Neutrophil (primary cell): ENCODE results near the gene ASPHD1.

Experiments used
- H3K27ac ChIP-seq: fragments of 200-600 bp; sonication (generic); 2 replicates; pipeline ENCODE4 v1.5.1; 2016; ENCODE audit warnings: mild to moderate bottlenecking, moderate library complexity
- H3K27me3 ChIP-seq: fragments of 200-600 bp; sonication (generic); 2 replicates; pipeline ENCODE4 v1.6.0; 2016; ENCODE audit warnings: mild to moderate bottlenecking
- H3K36me3 ChIP-seq: fragments of 200-600 bp; sonication (generic); 2 replicates; pipeline ENCODE4 v1.5.1; 2017
- H3K4me1 ChIP-seq, 2 experiments: fragments of 200-600 bp in 1 of 2; sonication (generic) in 1 of 2; 1 replicate in 1 of 2; 2 replicates in 1 of 2; pipeline versions ENCODE4 v1.5.1 to v1.6.1; 2013 to 2016; ENCODE audit warnings: low read depth in 1 of 2, low read length in 1 of 2, mild to moderate bottlenecking in 1 of 2, moderate library complexity in 1 of 2; ENCODE audit not compliant: control insufficient read depth in 1 of 2, insufficient read depth in 1 of 2
- H3K4me3 ChIP-seq, 2 experiments: fragments of 200-600 bp in 1 of 2; sonication (generic) in 1 of 2; 1 replicate in 1 of 2; 2 replicates in 1 of 2; pipeline ENCODE4 v1.5.1; 2013 to 2016; ENCODE audit warnings: low read depth in 1 of 2, low read length in 1 of 2, mild to moderate bottlenecking in 1 of 2, moderate library complexity in 1 of 2
- H3K9me3 ChIP-seq: fragments of 200-600 bp; sonication (generic); 2 replicates; pipeline ENCODE4 v1.5.1; 2016
- CTCF ChIP-seq: fragments of 200-600 bp; sonication (generic); IDR thresholded peaks from 2 replicates; pipeline ENCODE4 v1.5.1; 2016; ENCODE audit warnings: antibody characterized with exemption

Gene ASPHD1

GRCh38 chr16:29916979-29917378, 16.7 kb downstream of the ASPHD1 start:
- Histone ChIP-seq H3K9me3 (no peaks in the 10 kb centered on the region), H3K36me3 (peaks cover 78% of the 10 kb centered on the region), H3K27ac (no peak overlapping the region), H3K4me3 (no peak overlapping the region), H3K27me3 (no peaks in the 10 kb centered on the region), H3K4me1 (no peaks in the 10 kb centered on the region)
- TF ChIP-seq CTCF: no peak

- TF ChIP-seq CTCF: no peak
- H3K4me3 ChIP-seq: no peak overlapping the region
- H3K36me3 ChIP-seq: peaks cover 72% of the 10 kb centered on the region
- no peaks in the 10 kb centered on the region for H3K9me3 ChIP-seq
- H3K27me3 ChIP-seq: no peaks in the 10 kb centered on the region
- H3K4me1 ChIP-seq: peaks cover 10 to 12% of the 10 kb centered on the region in 2 experiments
- no peak overlapping the region for H3K27ac ChIP-seq
Measured at GRCh38 chr16:29920288-29921033, 20.2 kb downstream of the ASPHD1 start.

- H3K9me3 ChIP-seq: no peaks in the 10 kb centered on the region
- H3K27ac ChIP-seq: no peak overlapping the region
- H3K27me3 ChIP-seq: no peaks in the 10 kb centered on the region
- TF ChIP-seq CTCF: no peak
- peaks cover 72% of the 10 kb centered on the region for H3K36me3 ChIP-seq
- no peak overlapping the region for H3K4me3 ChIP-seq
- H3K4me1 ChIP-seq: peaks cover 12 to 13% of the 10 kb centered on the region in 2 experiments
Measured at GRCh38 chr16:29921034-29921385, 20.7 kb downstream of the ASPHD1 start.

GRCh38 chr16:29922326-29922725, 22.0 kb downstream of the ASPHD1 start:
- H3K4me1 ChIP-seq: peaks cover 23% of the 10 kb centered on the region in 2 experiments
- H3K27ac ChIP-seq: no peak overlapping the region
- H3K36me3 ChIP-seq: peaks cover 62% of the 10 kb centered on the region
- no peak for TF ChIP-seq CTCF
- H3K4me3 ChIP-seq: no peak overlapping the region
- H3K9me3 ChIP-seq: no peaks in the 10 kb centered on the region
- H3K27me3 ChIP-seq: no peaks in the 10 kb centered on the region

GRCh38 chr16:29922986-29923501, 22.8 kb downstream of the ASPHD1 start:
- Histone ChIP-seq H3K9me3 (no peaks in the 10 kb centered on the region), H3K27ac (no peak overlapping the region), H3K27me3 (no peaks in the 10 kb centered on the region), H3K4me1 (peaks cover 29 to 30% of the 10 kb centered on the region in 2 experiments), H3K36me3 (peaks cover 56% of the 10 kb centered on the region), H3K4me3 (no peak overlapping the region)
- no peak for TF ChIP-seq CTCF
